ENCODE measurements around the gene ACOX3.

The ACOX3 gene

DNA sequence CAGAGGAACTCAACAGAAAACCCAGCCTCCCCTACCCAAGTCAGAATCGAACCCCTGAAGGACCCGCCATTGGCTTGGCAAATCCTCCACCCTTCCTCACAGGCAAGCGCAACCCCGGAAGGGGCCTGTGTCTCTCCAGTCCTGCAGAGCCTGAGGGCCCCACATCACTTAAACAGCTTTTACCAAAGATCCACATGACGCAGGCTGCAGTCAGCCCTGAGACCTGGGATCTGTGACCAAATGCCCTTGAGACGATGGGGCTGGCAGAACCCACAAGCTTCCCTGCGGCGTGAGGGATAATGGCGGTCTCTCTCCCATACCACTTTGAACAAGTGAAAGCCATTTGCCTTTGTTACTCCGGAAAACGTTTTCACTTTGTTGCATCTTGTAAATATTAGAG, 54.9 kb downstream of the ACOX3 start:
- DNase-seq, result no peak

DNA sequence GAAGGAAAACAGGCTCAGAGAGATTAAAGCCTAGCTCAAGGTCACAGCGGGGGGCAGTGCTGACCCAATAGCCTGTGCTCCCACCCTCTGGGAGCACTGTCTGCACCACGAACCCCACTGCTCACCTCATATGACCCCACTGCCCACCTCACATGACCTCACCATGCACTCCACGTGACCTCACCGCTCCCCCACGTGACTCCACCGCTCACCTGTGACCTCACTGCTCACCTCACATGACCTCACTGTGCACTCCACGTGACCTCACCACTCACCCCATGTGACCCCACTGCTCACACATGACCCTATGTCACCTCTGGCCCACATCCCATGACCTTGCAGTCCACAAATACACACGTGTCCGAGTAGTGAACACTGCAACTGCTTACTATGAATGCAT, 55.4 kb downstream of the ACOX3 start:
- peak in 2 of 4 experiments; percentile 6 to 23 for DNase-seq

DNA sequence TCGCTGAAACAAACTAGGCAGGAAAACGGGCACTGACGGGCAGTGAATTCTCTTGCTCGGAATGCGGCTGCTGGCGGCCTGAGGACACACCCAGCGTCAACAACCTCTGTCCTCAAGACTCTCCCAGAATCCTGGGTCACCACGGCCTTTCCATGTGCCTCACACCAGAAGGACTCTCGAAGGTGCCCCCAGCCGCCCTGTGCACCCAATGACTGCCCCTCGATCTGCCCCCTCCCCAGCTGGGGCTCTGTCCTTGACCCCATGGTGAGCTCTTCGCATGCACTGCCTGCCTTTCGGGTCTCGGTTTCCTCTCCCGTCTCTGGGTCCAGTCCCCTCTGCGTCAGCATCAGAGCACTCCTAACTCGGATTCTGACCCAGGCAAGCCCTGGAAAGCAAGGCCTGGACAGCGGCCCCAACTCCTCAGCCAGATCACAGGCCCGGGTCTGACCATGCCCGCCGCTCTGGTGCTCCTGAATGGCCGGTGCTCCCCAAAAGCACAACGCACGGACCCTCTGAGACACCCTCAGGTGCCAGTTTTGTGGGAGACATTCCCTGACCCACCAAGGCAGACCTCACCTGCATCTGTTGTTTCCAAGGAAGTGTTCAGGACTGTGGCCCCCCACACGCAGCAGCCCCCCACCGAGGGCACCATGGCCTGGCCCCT, 56.0 kb downstream of the ACOX3 start:
- no peak for DNase-seq

DNA sequence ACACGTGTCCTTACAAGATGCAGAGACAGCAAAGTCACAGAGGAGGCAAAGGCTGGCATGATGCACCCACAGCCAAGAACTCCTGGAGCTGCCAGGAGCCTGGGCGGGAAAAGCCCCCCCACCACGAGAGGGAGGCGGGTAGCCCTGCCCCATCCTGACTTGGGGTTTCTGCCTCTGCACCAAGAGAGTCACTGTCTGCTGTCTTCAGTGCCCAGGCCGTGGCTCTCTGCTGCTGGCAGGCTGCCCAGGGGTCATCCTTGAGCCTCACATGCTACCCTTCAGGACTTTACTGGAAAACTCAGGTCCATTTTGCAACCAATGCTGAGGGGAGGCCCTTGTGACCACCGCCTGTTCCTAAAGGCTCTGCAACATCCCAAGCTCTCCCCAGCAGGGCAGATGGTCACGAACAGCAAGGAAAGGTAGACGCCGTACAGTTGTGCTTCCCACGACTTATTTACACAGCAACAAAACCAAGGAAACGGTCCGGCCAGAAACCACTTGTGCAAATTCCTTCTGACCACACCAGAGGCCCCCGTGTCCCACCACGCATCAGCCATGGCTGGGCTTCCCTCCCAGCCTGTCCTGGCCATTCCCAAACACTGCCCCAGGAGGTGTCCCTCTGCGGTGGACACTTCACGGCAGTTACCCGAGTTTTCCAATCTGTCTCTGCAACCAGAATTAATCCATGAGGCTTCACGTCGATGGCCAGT, 56.9 kb downstream of the ACOX3 start:
- DNase-seq, result no peak

DNA sequence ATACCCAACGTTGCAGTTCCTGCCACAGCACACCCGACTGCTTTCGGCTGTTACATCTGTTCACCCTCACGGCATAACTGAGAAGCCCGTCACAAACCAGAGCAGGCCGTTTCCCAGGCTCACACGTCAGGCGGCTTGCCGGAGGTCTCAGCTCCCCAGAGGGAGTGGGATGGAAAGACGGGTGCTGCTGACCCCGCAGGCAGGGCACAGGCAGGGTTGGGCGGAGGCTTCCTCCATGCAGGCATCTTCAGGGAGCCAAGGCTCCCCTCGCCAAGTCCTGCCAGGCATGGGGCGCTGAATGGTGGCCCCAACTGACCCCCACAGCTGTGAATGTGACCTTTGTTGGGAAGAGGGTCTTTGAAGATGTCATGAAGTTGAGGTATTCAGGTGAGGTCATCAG, 57.5 kb downstream of the ACOX3 start:
- no peak for DNase-seq

DNA sequence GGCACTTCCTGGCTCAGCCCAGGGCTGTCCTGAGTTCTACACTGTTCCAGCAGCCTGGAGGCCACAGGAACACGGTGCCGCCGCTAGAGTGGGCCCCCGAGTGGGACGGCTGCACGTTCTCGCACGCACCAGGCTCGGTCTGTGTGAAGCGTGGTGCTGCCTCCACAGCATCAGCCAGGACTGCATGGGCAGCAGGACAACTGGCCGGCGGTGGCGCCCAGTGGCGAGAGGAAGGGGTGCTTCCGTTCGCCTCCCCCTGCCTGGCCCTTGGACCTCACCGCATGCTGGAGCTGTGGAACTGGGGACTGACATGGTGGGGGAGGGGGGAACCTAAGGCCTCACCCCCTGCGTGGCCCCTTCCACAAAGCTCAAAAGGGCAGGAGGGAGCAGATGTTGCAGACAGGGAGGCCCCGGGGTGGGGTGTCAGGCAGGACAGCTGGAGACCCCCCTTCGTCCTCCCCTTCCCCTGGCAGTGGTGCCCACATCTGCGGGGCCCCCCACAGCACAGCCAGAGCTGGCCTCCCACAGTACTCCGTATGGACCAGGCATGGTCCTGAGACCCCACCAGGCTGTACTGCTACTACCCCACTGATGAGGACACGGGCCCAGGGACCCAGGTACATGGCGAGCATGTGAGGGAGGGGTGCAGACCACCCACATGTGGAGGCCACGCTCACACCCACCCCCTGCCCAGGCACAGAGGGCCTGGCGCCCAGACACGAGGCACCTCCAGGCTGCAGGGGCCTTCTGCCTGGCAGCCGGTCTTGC, 58.5 kb downstream of the ACOX3 start:
- DNase-seq, result no peak

DNA sequence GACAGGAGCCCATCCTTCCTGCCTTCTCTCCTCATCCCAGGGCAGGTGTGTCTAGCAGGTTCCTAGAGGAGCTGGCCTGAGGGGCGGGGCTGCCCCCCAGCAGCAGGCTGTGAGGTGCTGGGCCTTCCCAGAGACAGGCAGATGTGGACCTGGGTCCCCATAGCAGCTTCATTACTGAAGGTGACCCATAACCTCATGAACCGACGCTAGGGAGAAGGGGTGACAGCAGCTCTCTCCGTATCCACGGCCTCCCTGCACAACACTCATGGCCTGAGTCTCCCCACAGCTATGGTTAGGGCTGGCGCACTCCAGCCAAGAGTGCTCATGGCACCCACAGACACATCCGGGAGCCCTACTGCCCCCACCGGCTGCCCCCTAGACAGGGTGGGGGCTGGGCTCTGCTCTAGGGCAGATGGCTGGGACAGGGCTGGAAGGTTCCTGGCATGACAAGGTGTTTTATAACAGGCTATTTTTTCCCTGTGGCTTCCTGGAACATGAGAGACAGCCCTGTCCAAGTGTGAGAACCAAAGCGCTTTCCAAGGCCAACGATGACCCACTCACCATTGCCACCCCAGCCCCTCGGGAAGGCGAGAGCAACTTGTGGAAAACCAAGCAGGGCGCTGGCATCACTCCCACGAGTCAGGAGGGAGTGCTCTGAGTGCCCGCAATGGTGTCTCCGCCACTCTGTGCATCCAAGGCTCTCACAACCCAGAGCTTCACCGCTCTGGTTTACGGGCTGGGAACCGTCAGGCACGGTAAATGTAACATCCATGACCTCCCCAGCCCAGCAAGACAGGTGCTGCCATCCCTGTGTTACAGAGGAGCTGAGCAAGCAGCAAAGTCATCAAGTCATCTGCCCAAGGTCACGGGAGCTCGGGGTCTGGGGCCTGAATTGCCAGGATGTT, 59.8 kb downstream of the ACOX3 start:
- no peak for DNase-seq

DNA sequence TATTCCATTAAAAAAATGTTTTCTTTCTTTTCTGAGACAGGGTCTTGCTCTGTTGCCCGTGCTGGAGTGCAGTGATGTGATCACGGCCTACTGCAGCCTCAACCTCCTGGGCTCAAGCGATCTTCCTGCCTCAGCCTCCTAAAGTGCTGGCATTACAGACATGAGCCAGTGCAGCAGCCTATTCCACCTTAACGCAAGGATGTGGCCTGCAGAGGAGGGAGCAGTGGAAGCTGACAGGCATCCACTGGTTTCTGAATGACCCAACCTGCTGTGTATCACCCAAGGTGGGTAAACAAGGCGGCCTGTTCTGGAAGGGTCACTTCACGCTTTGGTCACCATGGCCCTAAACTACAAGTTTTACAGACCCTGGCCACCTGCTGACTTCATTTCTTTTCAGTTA, 60.8 kb downstream of the ACOX3 start:
- DNase-seq, result no peak

DNA sequence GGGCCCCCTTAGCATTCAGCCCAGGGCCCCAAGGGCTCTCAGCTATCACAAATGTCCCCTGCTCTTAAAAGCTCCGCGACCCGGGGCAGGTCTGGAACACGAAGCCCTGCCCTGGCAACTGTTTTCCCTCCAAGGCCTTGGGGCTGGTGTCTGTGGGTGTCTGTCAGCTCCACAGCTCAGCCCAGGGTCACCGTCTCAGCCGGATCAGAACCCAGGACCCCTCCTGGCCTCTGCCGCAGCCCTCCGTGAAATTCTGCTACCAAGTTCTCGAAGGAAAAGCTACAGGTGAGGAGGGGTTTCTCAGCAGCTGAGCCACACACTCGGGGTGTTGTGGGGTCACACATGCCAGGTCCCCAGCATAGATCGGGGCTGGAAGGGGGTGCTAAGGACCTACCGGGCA, 61.2 kb downstream of the ACOX3 start:
- DNase-seq, result no peak

DNA sequence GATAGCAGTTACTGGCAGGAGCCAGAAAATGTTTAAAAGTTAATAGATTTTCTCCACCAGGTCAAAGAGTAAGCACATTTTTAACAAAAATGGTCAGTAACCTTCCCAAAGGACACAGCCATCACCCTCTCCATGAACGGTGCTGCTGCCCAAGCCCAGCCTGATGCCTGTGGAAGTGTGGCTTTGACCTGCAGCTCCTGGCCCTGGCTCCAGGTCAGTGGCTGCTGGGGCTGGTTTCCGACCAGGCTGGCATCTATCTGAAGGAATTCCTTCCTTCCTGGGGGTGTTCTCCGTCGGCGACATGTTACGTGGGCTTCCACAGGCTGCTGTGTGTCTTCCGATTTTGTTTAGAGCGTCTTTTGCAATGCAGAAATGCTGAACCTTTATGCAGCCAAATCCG, 61.7 kb downstream of the ACOX3 start:
- DNase-seq, result no peak

DNA sequence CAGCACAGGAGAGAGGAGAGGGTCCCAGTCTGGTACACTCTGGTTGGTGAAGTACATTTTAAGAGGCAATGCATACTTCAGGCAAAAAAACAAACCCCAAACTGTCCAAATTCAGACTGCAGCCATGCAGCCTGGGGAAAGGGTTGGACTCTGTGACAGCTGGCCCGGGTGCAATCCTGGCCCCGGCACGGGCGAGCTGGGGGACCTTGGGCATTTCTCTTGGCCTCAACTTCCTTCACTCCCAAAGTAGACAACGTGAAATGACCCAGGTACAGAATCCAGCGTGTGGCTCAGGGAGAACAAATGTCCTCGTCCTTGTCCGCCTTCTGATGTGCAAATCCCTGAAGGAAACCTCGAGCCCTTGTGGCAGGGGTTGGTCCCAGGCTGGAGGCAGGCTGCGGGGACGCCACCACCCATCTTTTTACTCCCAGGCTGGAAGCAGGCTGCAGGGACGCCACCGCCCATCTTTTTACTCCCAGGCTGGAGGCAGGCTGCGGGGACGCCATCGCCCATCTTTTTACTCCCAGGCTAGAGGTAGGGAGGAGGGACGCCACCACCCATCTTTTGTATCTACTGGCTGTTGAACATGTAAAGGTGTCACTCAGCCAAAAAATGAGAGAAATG, 62.3 kb downstream of the ACOX3 start:
- no peak for DNase-seq

DNA sequence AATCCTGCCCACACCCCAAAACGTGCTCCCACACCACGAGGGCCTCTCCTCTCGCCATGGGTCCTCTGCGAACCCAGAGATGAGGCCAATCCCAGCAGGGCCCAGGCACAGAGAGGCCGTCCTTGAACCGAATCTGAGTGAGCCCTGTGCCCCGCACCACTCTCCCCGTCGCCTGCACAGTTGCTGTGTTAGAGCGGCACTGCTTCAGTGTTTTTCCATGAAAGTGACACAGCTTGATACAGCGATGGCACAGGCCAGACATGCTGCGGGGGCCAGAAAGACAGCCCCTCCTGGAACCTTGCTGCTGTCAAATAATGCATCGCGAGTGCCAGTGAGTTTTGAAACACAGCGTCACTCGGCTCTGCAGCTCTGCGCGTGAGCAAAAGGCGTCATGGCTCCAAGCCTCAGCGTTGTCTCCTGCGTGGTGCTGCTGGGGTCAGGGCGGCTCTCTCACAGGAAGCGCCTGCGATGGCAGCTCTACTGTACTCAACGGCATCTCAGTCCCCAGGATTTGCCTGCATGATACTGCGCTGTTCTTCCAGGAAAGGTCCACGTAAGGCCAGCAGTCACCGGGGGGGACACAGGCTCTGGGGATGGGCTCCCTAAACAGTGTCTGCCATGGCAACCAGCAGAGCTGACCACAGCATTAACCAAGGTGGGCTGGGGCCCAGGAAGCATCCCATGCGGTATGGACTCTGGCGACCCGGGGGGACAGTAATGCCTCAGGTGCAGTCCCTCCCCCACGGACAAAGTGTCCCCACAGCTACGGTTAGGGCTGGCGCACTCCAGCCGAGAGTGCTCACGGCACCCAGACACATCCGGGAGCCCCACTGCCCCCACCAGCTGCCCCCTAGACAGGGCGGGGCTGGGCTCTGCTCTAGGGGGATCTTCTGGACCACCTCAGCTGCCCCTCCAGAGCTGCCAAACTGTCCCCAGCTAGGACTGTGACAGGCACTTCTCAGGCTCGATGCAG, 63.1 kb downstream of the ACOX3 start:
- no peak for DNase-seq

DNA sequence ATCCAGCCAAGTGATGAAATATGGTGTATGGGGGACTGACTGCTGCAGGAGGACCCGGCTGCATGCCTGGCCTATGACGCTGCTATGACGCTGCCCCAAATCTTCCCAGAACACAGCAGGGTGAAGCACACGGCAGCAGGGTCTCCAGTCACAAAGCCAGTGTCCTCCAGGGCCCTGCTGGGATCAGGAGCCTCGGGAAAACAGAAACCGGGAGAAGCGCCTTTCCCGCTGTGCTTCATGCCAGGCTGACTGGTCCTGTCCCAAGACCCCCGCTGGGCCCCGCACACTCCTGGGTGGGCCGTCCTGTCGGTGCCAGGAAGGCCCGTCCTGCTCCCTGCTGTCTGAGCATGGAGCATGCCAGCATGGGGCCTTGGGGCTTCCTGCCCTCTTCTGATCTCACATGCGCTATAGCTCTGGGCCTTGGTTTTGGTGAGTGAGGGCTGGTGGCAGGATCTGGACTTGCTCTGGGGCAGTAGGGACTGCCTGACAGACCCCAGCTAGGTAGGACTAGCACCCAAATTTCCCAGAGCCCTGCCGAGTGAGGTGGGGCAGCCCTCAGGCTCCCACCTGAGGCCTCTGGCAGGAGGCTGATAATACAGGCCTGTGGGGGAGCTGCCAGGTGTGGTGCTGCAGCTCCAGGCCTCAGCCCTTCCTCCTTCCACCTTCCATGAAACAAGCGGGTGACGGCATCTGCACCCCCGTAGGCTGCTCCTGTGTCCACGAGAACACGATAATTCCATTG, 64.0 kb downstream of the ACOX3 start:
- DNase-seq, result no peak

DNA sequence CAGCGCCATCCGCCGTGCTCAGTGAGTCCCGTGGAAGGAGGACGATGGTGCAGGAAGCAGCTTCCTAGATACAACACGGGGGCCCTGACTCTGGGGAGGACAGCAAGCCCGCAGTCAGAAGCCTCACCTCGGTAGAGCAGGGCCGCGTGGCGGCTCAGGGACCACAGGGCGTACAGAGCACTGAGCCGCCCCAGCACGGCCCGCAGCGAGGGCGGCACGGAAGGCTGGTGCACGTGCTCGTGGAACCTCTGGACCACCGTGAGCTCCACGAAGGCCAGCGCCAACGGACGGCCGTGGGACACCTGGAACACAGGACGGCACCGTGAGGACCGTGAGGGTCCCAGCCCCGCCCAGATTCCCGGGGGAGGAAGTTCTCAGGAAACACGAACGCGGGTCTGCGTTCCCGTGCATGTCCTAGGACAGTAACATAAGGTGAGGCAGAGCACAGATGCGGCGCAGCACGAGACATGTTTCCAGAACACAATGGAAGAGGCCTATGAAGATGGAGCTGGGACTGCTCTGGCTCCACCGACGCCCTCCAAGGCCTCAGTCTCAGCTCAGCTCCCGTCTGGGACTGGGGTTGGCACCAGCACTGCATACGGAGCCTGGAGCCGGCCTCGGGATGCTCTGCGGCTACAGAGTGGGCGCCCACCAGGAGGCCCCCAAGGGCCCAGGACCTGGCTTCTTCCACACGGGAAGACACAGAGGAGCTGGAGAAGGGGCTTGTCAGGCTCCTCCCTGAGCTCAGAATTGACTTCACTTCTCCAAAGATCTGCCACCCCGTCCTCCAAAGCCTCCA, 65.5 kb downstream of the ACOX3 start:
- DNase-seq, result no peak

DNA sequence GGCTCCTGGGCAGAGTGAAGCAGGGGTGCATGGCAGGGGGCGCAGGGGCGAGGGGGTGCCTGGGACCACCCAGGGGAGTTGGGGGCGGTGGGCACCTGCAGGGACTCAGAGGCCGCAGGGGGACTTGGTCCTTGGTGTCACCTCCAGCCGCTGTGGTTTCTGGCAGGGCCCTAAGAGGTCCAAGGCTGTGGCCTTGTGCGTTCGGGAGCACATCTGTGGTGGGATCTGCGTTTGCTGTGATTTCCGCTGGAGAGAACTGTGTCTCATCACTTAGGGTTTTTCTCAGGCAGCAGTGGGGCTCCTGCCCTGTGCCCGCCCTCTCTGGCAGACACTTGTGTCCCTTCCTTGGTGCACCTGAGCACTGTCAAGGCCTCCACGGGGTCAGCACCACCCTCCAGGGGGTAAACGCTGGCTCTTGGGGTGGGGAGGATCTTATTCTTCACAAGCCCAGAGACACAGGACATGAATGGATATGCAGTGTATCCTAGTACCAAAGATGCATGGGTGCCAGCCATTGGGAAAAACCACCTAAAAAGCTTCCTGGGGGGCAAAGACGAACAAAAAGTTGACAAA, 66.5 kb downstream of the ACOX3 start:
- no peak for DNase-seq

DNA sequence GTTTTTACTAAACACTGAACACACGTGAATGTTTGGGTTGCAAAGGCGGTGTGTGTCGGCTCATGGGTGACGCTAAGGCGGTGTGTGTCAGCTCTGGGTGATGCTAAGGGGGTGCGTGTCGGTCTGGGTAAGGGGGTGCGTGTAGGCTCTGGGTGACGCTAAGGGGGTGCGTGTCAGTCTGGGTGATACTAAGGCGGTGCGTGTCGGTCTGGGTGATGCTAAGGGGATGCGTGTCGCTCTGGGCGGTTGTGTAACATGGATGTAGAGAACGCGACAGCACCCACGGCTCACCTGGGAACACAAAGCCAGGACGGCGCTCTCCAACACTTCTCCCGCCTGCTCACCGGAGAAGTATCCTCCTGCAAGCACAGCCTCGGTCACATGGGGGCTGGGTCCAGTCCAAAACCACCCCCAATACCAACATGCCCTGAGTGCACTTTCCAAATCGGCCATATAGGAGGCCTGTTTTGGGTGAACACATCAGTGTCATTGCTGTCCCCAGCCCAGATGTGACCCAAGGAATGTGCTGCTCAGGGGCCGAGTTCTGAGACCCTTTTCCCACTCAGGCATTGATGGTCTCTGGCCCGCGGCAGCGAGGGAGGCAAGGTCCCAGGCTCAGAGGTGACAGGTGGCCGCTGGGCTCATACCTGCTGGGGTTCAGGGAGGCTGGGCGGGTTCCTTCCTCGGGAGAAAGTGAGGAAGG, 67.1 kb downstream of the ACOX3 start:
- DNase-seq, result no peak

DNA sequence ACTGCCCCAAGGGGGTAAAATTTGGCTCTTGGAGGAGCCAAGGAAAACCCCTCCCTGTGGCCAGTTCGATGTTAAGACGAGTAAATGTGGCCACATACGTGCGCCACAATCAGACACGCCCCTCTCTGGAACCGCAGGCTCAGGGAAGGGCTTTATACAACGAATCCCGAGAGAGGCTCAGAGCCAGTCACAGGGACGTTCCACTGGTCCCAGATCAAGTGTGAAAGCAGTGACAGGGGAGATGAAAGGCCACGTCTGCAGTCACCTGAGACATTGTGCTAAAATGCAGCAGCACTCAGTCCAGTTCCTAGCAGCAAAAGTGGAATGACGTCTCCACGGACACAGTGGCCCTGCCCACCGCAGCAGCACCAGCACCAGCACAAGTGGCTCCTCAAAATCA, 68.0 kb downstream of the ACOX3 start:
- no peak for DNase-seq

DNA sequence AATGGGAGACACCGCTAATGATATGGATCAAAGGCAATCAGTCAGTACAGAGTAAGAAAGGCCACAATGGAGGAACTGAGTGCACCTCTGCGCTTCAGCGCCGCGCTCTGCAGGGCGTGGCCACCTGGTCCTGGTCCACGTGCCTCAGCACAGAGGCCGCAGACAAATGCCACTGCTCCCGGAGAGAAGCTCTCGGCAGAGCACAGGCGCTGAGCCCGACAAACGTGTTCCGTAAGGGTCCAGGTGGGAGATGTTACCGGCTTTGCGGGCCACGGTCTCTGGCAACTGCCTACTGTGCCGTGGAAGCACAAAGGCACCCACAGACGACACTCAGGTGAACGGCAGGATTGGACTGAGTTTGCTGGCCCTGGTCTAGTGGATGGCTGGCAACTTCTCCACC, 68.9 kb downstream of the ACOX3 start:
- DNase-seq, result no peak
